Measurements from ENCODE around the gene CALD1.

CALD1 gene

DNA sequence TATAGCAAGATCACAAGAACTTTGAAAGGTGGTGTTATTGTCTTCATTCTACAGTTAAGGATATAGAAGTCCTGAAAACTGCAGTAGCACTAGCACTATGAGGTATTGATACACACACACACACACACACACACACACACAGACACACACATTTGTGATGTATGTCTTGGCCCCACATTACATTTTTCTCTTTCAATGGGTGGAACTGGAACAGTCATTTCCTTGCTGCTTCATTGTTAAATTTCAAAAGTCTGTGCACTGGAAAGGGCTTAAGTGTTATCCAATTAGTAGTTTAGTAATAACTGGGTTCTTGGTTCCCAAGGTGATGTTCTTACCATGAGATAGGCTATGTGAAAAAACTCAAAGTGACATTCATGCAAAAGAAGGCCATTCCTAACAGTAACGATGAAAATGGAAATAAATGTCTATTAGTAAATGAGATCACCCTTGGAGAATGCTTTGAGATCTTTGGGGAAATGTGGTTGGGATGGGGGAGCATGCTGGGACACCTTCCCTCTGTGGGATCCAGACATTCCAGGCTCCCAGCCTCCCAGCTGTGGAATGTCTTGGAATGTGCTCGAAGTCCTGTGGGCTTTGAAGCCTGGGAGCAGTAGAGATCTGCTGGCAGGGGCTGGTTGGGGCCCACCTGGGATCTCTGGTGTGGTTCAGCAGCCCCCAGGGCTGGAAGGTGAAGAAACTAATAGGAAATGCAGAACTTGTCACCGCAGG, 37.4 kb upstream of the CALD1 start:
- Histone ChIP-seq H3K4me1 (ENCODE audit: control insufficient read depth, insufficient read depth, low read length) (peaks cover 8% of the 10 kb centered on the region), H3K36me3 (ENCODE audit: control insufficient read depth, insufficient read depth, low read length) (no peaks in the 10 kb centered on the region), H3K9me3 (ENCODE audit: control insufficient read depth, low read length) (no peaks in the 10 kb centered on the region), H3K27ac (ENCODE audit: insufficient read depth, low read depth, low read length, poor library complexity, severe bottlenecking) (no peak overlapping the region), H3K4me3 (ENCODE audit: insufficient read depth, low read depth, low read length) (no peak overlapping the region), H3K27me3 (ENCODE audit: control insufficient read depth, insufficient read depth, low read length, poor library complexity, severe bottlenecking) (no peaks in the 10 kb centered on the region)
- 62 to 65% methylated on average over 3 of the region's 3 CpGs for WGBS, 2 experiments

DNA sequence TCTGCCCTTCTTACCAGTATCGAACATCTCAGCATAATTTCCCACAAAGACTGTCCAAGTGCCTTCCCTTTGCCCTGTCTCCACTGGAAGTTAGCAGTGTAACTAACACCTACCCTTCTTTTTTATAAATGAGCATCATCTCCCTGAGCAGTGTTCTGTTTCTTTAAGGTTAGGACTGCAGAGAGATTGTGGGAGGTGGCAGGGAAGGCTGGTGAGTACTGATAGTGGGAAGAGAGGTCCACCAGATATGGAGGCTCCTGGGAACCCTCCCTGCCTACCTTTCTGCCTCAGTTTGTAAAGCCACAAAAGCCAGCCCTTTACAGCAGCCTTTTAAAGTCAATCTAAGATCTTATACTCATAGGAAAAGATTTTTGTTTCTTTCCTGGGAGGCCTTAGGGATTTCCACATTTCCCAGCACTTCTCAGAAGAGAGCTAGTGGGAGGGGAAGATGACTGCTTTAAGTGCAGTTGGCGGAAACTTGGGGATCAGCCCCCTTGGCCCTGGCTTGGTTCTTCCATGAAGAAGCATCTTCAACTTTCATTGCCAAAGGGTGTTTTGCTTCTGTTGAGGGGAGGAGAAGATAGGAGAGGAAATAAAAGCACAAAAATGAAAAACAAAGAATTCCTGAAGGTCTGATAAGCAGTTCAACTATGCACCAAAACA, 36.6 kb upstream of the CALD1 start:
- Histone ChIP-seq H3K4me1 (ENCODE audit: control insufficient read depth, insufficient read depth, low read length) (peaks cover 8% of the 10 kb centered on the region), H3K27me3 (ENCODE audit: control insufficient read depth, insufficient read depth, low read length, poor library complexity, severe bottlenecking) (no peaks in the 10 kb centered on the region), H3K36me3 (ENCODE audit: control insufficient read depth, insufficient read depth, low read length) (no peaks in the 10 kb centered on the region), H3K9me3 (ENCODE audit: control insufficient read depth, low read length) (no peaks in the 10 kb centered on the region), H3K27ac (ENCODE audit: insufficient read depth, low read depth, low read length, poor library complexity, severe bottlenecking) (no peak overlapping the region), H3K4me3 (ENCODE audit: insufficient read depth, low read depth, low read length) (no peak overlapping the region)
- WGBS, 2 experiments, result 47 to 49% methylated on average over 2 of the region's 2 CpGs

DNA sequence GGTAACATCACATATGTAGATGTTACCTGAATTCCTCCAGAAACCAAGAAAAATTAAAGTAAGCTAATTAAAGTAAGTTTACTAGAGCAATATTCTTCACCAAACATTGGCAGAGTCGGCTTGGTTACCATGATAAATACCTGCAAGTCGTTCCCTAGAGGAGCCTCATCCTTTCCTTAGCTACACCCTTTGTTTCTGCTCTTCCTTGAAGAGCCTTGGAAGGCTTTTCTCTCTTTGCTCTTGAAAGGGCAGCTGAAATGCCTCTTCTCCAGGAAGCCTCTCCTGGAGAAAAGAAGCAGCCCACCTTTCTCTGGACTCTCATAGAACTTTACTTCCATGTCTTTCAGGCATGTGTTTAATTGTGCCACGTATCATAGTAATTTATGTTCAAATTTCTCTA, 34.9 kb upstream of the CALD1 start:
- H3K36me3 ChIP-seq (ENCODE audit: control insufficient read depth, insufficient read depth, low read length), result no peaks in the 10 kb centered on the region
- H3K27me3 ChIP-seq (ENCODE audit: control insufficient read depth, insufficient read depth, low read length, poor library complexity, severe bottlenecking), result no peaks in the 10 kb centered on the region
- no peak overlapping the region for H3K4me3 ChIP-seq (ENCODE audit: insufficient read depth, low read depth, low read length)
- no peaks in the 10 kb centered on the region for H3K9me3 ChIP-seq (ENCODE audit: control insufficient read depth, low read length)
- H3K4me1 ChIP-seq (ENCODE audit: control insufficient read depth, insufficient read depth, low read length), result peaks cover 8% of the 10 kb centered on the region
- no peak overlapping the region for H3K27ac ChIP-seq (ENCODE audit: insufficient read depth, low read depth, low read length, poor library complexity, severe bottlenecking)
- 53 to 64% methylated on average over 3 of the region's 3 CpGs for WGBS, 2 experiments

DNA sequence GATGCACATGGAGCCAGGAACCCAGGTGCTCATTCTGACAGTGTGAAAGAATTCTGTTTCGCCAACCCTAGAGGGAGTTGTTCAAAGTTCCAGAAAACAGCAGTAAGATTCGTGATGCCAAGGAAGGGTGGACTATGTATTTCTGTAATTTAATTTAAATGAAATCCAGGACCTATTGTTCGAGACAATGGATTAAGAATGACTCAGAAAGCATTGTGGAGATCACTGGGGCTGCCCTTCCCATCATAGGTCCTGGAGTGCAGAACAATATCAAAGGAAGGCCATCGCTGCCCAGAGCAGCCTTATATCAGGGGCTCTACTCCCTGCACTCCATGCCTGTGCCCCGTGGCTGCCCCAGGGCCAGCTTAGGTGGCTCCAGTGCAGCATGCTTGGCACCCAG, 32.1 kb upstream of the CALD1 start:
- 90 to 93% methylated on average over 5 of the region's 5 CpGs for WGBS, 2 experiments
- no peak overlapping the region for H3K27ac ChIP-seq (ENCODE audit: insufficient read depth, low read depth, low read length, poor library complexity, severe bottlenecking)
- no peaks in the 10 kb centered on the region for H3K9me3 ChIP-seq (ENCODE audit: control insufficient read depth, low read length)
- H3K36me3 ChIP-seq (ENCODE audit: control insufficient read depth, insufficient read depth, low read length), result no peaks in the 10 kb centered on the region
- H3K27me3 ChIP-seq (ENCODE audit: control insufficient read depth, insufficient read depth, low read length, poor library complexity, severe bottlenecking), result no peaks in the 10 kb centered on the region
- no peak overlapping the region for H3K4me3 ChIP-seq (ENCODE audit: insufficient read depth, low read depth, low read length)
- peaks cover 7% of the 10 kb centered on the region for H3K4me1 ChIP-seq (ENCODE audit: control insufficient read depth, insufficient read depth, low read length)

DNA sequence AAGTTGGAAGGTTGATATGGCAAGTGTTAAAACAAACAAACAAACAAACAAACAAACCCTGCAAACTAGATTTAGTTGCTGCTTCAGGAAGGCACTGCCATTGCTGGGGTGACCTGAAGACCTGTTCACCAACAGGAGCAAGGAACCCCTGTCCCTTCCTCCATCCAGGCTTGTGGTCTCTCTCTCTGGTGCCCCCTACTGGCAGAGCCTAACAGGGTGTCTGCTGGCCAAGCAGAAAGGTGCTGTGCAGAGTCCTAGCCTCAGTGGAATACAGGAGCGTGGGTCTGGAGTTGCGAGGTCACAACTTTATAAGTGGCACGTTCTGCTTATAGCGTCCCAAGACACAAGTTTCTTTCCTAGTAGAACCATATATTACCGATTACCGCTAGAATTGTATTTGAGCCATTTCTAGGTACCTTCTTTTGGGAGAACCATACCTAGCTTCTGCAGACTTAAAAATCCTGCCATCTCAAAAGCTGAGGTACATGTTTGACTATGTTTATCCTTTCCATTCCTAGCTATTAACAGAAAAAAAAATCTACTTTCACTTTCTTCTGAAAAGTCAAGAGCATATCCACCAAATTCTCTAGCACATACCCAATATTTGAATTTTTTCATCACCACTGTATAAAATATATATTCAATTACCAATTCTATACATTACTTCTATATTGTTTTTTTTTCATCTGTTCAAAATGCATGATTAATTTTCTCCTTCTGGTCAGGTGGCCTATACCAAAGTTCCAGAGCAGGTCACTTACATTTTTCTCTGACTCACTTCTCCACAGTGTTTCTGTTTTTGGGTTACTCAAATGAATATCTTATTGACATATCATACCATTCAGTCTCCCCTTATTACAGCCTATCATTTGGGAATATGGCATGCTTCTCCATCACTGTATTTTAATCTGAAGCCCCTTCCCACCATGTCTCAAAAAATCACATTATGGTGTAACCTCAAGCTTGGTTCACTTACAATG, 29.1 kb upstream of the CALD1 start:
- Histone ChIP-seq H3K27me3 (ENCODE audit: control insufficient read depth, insufficient read depth, low read length, poor library complexity, severe bottlenecking) (no peaks in the 10 kb centered on the region), H3K4me1 (ENCODE audit: control insufficient read depth, insufficient read depth, low read length) (no peaks in the 10 kb centered on the region), H3K9me3 (ENCODE audit: control insufficient read depth, low read length) (no peaks in the 10 kb centered on the region), H3K27ac (ENCODE audit: insufficient read depth, low read depth, low read length, poor library complexity, severe bottlenecking) (no peak overlapping the region), H3K4me3 (ENCODE audit: insufficient read depth, low read depth, low read length) (no peak overlapping the region), H3K36me3 (ENCODE audit: control insufficient read depth, insufficient read depth, low read length) (no peaks in the 10 kb centered on the region)
- 80 to 81% methylated on average over 6 of the region's 6 CpGs for WGBS, 2 experiments

DNA sequence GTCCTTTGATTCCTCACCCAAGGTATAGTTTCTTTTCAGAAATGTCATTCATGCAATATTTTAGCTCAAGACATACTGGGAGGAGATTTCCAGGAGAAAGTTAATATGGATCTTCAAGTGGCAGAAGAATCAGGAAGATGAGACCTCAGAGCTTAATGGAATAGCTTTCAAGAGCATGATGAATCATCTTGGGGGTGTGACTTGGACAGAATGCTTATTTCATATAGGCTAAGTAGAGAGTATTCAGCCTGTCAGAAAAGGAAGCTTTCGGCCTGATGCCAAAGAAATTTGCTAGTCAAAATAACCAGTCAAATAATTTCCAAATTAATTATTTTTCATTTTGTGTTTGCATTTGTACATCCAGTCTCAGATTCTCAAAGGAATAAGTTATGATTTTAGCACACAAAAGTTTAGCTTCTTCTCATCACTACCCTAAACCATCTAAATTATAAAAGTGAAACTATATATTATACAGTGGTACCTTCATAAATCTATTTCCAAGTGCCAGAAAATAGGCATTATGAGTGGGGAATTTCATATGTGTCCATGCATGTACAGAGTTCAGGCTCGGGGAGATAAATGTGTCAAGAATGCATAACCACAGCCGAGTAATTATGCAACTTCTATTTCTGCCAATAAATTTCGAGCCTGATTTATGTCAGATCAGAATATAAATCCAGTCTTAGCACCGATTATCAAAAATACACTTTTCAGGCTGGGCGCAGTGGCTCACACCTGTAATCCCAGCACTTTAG, 27.3 kb upstream of the CALD1 start:
- WGBS, 2 experiments, result 82 to 94% methylated on average over 5 to 6 of the region's 6 CpGs
- Histone ChIP-seq H3K4me3 (ENCODE audit: insufficient read depth, low read depth, low read length) (no peak overlapping the region), H3K4me1 (ENCODE audit: control insufficient read depth, insufficient read depth, low read length) (no peaks in the 10 kb centered on the region), H3K27me3 (ENCODE audit: control insufficient read depth, insufficient read depth, low read length, poor library complexity, severe bottlenecking) (no peaks in the 10 kb centered on the region), H3K9me3 (ENCODE audit: control insufficient read depth, low read length) (no peaks in the 10 kb centered on the region), H3K36me3 (ENCODE audit: control insufficient read depth, insufficient read depth, low read length) (no peaks in the 10 kb centered on the region), H3K27ac (ENCODE audit: insufficient read depth, low read depth, low read length, poor library complexity, severe bottlenecking) (no peak overlapping the region)

DNA sequence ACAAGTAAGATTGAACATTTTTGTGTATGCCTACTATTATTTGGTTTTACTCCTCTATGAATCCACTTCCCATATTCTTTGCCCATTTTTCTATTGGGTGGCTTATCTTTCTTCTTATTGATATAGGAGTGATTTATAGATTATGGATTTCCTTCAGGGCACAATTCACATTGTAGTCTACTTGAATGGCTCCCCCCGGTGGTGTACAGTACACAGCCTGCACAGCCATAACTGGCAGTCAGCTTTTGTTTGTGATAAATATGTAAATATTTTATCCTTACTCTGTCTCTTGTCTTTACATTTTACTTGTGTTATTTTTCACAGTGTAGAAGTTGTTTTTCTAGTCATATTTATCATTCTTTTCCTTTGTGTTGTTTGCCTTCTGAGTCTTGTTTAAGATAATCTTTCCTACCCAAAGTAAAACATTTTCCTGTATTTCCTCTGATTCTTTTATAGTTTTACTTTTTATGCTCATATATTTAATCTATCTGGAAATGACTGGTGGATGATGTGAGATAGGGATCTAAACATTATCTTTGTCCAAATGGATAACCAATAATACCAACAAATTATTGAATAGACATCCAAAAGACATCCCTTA, 23.9 kb upstream of the CALD1 start:
- no peaks in the 10 kb centered on the region for H3K36me3 ChIP-seq (ENCODE audit: control insufficient read depth, insufficient read depth, low read length)
- H3K27me3 ChIP-seq (ENCODE audit: control insufficient read depth, insufficient read depth, low read length, poor library complexity, severe bottlenecking), result no peaks in the 10 kb centered on the region
- H3K27ac ChIP-seq (ENCODE audit: insufficient read depth, low read depth, low read length, poor library complexity, severe bottlenecking), result no peak overlapping the region
- H3K9me3 ChIP-seq (ENCODE audit: control insufficient read depth, low read length), result no peaks in the 10 kb centered on the region
- no peak overlapping the region for H3K4me3 ChIP-seq (ENCODE audit: insufficient read depth, low read depth, low read length)
- 80 to 83% methylated on average over 1 of the region's 1 CpG for WGBS, 2 experiments
- H3K4me1 ChIP-seq (ENCODE audit: control insufficient read depth, insufficient read depth, low read length), result no peaks in the 10 kb centered on the region

DNA sequence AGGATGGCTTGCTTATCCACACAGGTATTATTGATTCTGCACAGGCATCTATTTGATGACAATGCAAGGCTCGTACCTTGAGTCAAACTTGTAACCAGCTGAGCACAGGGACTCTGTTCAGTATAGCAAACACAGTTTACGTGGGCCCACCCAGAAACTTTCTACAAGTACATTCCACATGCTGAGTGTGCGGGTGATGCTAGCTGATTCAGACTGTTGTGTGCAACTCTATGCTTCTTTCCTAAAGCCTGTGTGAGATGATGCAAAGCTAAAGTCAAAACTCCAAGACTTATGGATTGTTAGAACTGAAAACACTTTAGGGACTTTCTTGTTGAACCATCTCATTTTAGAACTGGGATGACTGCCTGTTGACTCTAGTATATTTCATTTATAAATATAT, 21.5 kb upstream of the CALD1 start:
- Histone ChIP-seq H3K27me3 (ENCODE audit: control insufficient read depth, insufficient read depth, low read length, poor library complexity, severe bottlenecking) (no peaks in the 10 kb centered on the region), H3K27ac (ENCODE audit: insufficient read depth, low read depth, low read length, poor library complexity, severe bottlenecking) (no peak overlapping the region), H3K4me3 (ENCODE audit: insufficient read depth, low read depth, low read length) (no peak overlapping the region), H3K4me1 (ENCODE audit: control insufficient read depth, insufficient read depth, low read length) (no peaks in the 10 kb centered on the region), H3K9me3 (ENCODE audit: control insufficient read depth, low read length) (no peaks in the 10 kb centered on the region), H3K36me3 (ENCODE audit: control insufficient read depth, insufficient read depth, low read length) (no peaks in the 10 kb centered on the region)
- WGBS, 2 experiments, result 95% methylated on average over 3 of the region's 3 CpGs

DNA sequence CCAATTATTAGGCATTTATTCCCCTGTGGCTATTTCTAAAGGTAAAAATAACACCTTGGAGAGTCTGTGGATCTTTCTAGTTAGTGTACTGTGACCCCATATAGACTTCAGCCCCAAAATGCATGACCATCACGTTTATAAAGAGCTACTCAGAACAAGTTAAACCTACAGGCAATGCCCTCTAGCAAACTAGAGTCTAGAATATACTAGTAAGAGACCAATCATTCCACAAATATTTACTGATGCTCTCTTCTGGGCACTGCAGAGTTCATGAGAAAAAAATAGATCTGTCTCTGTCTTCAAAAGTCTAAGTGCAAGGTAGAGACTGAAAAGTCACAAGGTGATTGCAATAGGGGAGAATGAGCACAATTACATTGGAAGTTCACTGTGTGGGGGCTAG, 20.5 kb upstream of the CALD1 start:
- Histone ChIP-seq H3K27ac (ENCODE audit: insufficient read depth, low read depth, low read length, poor library complexity, severe bottlenecking) (no peak overlapping the region), H3K9me3 (ENCODE audit: control insufficient read depth, low read length) (no peaks in the 10 kb centered on the region), H3K4me1 (ENCODE audit: control insufficient read depth, insufficient read depth, low read length) (no peaks in the 10 kb centered on the region), H3K4me3 (ENCODE audit: insufficient read depth, low read depth, low read length) (no peak overlapping the region), H3K36me3 (ENCODE audit: control insufficient read depth, insufficient read depth, low read length) (no peaks in the 10 kb centered on the region), H3K27me3 (ENCODE audit: control insufficient read depth, insufficient read depth, low read length, poor library complexity, severe bottlenecking) (no peaks in the 10 kb centered on the region)
- 85 to 89% methylated on average over 1 of the region's 1 CpG for WGBS, 2 experiments

Data from ectodermal cell (in vitro differentiated cells).